Measurements from ENCODE around the gene CERS6.

The CERS6 gene

GRCh38 chr2:168574856-168575630 is 119.0 kb downstream of the CERS6 start:
- DNase-seq, result no peak

- DNase-seq, result no peak
Measured at GRCh38 chr2:168577885-168578284, 121.8 kb downstream of the CERS6 start.

- no peak for DNase-seq
Measured at GRCh38 chr2:168583064-168583709, 127.1 kb downstream of the CERS6 start.

GRCh38 chr2:168583710-168584521 is 127.8 kb downstream of the CERS6 start:
- DNase-seq, result no peak

GRCh38 chr2:168584911-168585310 is 128.8 kb downstream of the CERS6 start:
- DNase-seq, result no peak

GRCh38 chr2:168585700-168586099 is 129.6 kb downstream of the CERS6 start:
- DNase-seq, result no peak

- no peak for DNase-seq
Measured at GRCh38 chr2:168587307-168587706, 131.2 kb downstream of the CERS6 start.

- DNase-seq, result no peak
Measured at GRCh38 chr2:168589236-168590211, 133.5 kb downstream of the CERS6 start.

GRCh38 chr2:168592181-168592831 is 136.2 kb downstream of the CERS6 start:
- no peak for DNase-seq

- no peak for DNase-seq
Measured at GRCh38 chr2:168593713-168594112, 137.6 kb downstream of the CERS6 start.

- no peak for DNase-seq
Measured at GRCh38 chr2:168594778-168595177, 138.7 kb downstream of the CERS6 start.

- no peak for DNase-seq
Measured at GRCh38 chr2:168596881-168597655, 141.0 kb downstream of the CERS6 start.

GRCh38 chr2:168599738-168600137 is 143.7 kb downstream of the CERS6 start:
- DNase-seq, result no peak

GRCh38 chr2:168600949-168601348 is 144.9 kb downstream of the CERS6 start:
- DNase-seq, result no peak

- DNase-seq, result no peak
Measured at GRCh38 chr2:168601741-168602140, 145.7 kb downstream of the CERS6 start.

- no peak for DNase-seq
Measured at GRCh38 chr2:168602379-168602778, 146.3 kb downstream of the CERS6 start.

- DNase-seq, result no peak
Measured at GRCh38 chr2:168602846-168603401, 146.9 kb downstream of the CERS6 start.

GRCh38 chr2:168603439-168603961 is 147.4 kb downstream of the CERS6 start:
- DNase-seq, result no peak

- DNase-seq, result no peak
Measured at GRCh38 chr2:168604252-168604651, 148.2 kb downstream of the CERS6 start.

GRCh38 chr2:168607992-168608391 is 151.9 kb downstream of the CERS6 start:
- no peak for DNase-seq
